T-helper 1 cell treated with Interleukin-12 subunit alpha and Interleukin-12 subunit beta and Interleukin-4 antibody, amounts not matched to agents 30 μg/mL and 1 μg/mL, for 36 hours (primary cell): ENCODE data around the gene COLGALT1.
"Not testable (repeated sequence)": the region's sequence is repeated elsewhere in the genome, so short reads cannot be mapped to it uniquely, and the experiment has no call there.

Experiments used
- H3K27ac Mint-ChIP-seq: one replicate; pipeline ENCODE4 v1.8.0; 2021; ENCODE audit warnings: mild to moderate bottlenecking, mixed read lengths
- H3K27me3 Mint-ChIP-seq: one replicate; pipeline ENCODE4 v1.8.0; 2021; ENCODE audit warnings: low read depth, mixed read lengths
- H3K36me3 Mint-ChIP-seq: one replicate; pipeline ENCODE4 v1.8.0; 2021; ENCODE audit warnings: low read depth, mixed read lengths
- H3K4me1 Mint-ChIP-seq: one replicate; pipeline ENCODE4 v1.8.0; 2021; ENCODE audit warnings: low read depth, mixed read lengths
- H3K4me3 Mint-ChIP-seq: one replicate; pipeline ENCODE4 v1.8.0; 2021; ENCODE audit warnings: mild to moderate bottlenecking, moderate library complexity, mixed read lengths
- H3K9me3 Mint-ChIP-seq: one replicate; pipeline ENCODE4 v1.8.0; 2021; ENCODE audit warnings: mixed read lengths

The COLGALT1 gene

DNA sequence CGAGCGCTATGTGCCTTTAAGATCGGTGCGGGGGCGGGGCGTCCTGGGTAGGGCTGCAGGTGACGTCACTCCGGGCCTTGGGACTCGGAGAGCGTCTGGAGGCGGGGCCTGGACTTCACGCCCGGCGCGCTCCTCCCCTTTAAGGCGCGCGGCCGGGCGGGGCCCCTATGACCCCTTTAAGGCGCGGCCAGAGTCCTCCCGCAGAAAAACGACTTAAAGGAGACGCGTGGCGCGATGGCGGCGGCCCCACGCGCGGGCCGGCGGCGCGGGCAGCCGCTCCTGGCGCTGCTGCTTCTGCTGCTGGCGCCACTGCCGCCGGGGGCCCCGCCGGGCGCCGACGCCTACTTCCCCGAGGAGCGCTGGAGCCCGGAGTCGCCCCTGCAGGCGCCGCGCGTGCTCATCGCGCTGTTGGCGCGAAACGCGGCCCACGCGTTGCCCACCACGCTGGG is at the start of gene COLGALT1:
TSS of gene COLGALT1 (plus strand) at position 170 of the 449 bp plus-strand sequence. CDS start at position 235, 65 bp downstream.
- peaks cover 15% of the 10 kb centered on the region for H3K4me1 Mint-ChIP-seq
- peak within 1 kb of the TSS; percentile 79 for H3K27ac Mint-ChIP-seq
- no peaks in the 10 kb centered on the region for H3K27me3 Mint-ChIP-seq
- no peaks in the 10 kb centered on the region for H3K9me3 Mint-ChIP-seq
- peaks cover 11% of the 10 kb centered on the region for H3K36me3 Mint-ChIP-seq
- peak within 1 kb of the TSS; percentile 84 for H3K4me3 Mint-ChIP-seq

DNA sequence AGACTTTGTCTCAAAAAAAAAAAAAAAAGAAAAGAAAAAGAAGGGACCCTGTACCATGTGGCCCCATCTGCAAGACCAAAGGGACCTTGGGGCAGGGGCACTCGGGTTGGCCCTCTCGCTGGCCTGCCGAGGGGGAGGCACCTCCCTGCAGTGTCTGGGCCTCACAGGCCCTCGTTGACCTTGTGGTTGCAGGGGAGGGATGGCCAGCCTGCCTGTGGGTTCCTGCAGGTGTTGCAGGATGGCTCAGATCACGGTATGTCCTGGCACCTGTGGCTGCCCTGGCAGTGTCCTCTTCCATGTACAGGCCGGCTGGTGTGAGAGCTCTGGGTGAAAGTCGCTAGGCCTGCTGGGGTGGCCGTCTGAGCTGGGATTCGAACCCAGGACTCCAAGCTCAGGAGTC is 48.7 kb upstream of the COLGALT1 start:
- no peaks in the 10 kb centered on the region for H3K9me3 Mint-ChIP-seq
- peaks cover 9% of the 10 kb centered on the region for H3K4me1 Mint-ChIP-seq
- peaks cover 6% of the 10 kb centered on the region for H3K36me3 Mint-ChIP-seq
- no peaks in the 10 kb centered on the region for H3K27me3 Mint-ChIP-seq
- H3K27ac Mint-ChIP-seq, result no peak overlapping the region
- no peak overlapping the region for H3K4me3 Mint-ChIP-seq

DNA sequence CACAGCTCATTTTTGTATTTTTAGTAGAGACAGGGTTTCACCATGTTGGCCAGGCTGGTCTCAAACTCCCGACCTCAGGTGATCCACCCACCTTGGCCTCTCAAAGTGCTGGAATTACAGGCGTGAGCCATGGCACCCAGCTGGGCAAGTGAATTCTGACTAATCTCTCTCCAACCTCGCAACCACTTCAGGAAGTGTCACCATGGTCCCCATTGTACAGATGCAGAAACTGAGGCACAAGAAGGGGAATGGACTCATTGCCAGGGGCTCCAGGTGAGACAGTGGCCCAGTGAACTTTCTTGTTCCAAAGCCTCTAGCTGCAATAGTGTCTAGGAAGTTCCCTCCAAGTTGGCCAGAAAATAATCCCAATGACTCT is 46.9 kb upstream of the COLGALT1 start:
- H3K27me3 Mint-ChIP-seq, H3K9me3 Mint-ChIP-seq, H3K4me3 Mint-ChIP-seq, H3K27ac Mint-ChIP-seq, H3K36me3 Mint-ChIP-seq: not testable (repeated sequence)
- peaks cover 16% of the 10 kb centered on the region for H3K4me1 Mint-ChIP-seq

DNA sequence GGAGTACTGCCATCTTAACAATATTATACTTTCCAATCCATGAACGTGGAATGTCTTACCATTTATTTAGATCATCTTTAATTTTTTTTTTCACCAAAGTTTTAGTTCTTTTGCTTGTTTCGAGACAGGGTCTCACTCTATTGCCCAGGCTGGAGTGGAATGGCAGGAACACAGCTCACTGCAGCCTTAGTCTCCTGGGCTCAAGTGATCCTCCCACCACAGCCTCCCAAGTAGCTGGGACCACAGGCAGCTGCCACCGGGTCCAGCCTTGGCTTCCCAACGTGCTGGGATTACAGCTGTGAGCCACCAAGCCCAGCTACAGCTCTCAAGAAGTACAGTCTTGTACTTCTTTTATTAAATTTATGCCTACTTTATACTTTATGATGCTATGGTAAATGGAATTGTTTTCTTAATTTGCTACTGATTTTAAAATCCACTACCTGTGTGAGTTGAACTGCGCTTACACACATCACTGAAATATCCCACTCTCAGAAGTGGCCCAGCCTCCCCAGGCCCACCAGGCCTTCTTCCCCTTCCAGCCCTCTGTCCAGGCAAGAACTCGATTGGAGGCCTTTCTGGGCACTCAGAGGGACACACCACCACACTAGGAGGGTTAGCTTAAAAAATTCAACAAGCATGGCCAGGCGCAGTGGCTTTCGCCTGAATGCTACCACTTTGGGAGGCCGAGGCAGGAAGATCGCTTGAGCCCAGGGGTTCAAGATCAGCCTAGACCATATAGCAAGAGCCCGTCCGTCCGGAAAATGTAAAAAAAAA is 45.0 kb upstream of the COLGALT1 start:
- Mint-ChIP-seq H3K4me3 (peak overlapping the region; percentile 100), H3K36me3 (peaks cover 8% of the 10 kb centered on the region), H3K9me3 (no peaks in the 10 kb centered on the region), H3K4me1 (peaks cover 18% of the 10 kb centered on the region), H3K27ac (peak overlapping the region; percentile 99), H3K27me3 (no peaks in the 10 kb centered on the region)

DNA sequence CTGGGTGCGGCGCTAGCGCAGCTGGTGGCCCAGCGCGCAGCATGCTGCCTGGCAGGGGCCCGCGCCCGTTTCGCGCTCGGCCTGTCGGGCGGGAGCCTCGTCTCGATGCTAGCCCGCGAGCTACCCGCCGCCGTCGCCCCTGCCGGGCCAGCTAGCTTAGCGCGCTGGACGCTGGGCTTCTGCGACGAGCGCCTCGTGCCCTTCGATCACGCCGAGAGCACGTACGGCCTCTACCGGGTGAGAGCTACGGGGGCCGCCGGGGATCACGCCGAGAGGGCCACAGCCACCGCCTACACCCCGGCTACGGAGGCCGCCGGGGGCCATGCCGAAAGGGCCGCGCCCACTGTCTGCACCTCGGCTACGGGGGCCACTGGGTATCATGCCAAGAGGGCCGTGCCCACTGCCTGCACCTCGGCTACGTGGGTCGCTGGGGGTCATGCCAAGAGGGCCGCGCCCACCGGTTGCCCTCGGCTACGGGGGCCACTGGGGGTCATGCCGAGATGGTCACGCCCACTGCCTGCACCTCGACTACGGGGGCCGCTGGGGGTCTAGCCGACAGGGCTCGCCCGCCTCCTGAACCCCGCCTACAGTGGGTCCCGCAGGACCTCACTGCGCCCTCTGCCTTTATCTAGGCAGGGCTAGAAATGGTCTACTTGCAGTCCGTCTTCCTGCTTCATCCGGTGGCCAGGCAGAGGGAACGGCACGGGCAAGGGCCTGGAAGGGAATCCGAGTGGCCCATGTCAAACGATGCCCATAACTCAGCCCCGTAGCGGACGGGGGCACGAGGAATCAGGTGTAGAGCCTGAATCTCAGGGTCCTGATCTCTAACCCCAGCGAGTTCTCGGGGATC is 43.5 kb upstream of the COLGALT1 start:
- H3K4me3 Mint-ChIP-seq, result peak overlapping the region; percentile 86
- H3K27me3 Mint-ChIP-seq, result no peaks in the 10 kb centered on the region
- H3K36me3 Mint-ChIP-seq, result peaks cover 12% of the 10 kb centered on the region
- peaks cover under 1% of the 10 kb centered on the region for H3K9me3 Mint-ChIP-seq
- H3K27ac Mint-ChIP-seq, result peak overlapping the region; percentile 99
- peaks cover 18% of the 10 kb centered on the region for H3K4me1 Mint-ChIP-seq

DNA sequence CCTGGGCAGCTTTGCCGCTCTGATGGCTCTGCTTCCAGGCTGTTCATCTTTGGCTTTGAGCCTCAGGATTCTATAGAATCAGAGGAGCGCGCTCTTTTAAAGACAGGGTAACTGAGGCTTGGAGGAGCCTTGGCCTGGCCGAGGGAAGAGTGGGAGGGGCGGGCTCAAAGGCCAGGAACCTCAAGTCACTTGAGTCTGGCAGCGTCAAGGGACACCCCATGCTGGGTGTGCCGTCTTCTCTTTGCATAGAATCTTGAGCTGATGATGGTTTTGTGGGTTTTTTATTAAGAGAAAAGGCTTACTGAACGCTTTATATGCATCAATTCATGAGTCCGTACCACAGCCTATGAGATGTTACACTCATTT is 42.9 kb upstream of the COLGALT1 start:
- Mint-ChIP-seq H3K9me3 (peaks cover 6% of the 10 kb centered on the region), H3K27me3 (no peaks in the 10 kb centered on the region), H3K36me3 (peaks cover 18% of the 10 kb centered on the region), H3K4me1 (peaks cover 18% of the 10 kb centered on the region), H3K4me3 (peak overlapping the region; percentile 86), H3K27ac (peak overlapping the region; percentile 59)

DNA sequence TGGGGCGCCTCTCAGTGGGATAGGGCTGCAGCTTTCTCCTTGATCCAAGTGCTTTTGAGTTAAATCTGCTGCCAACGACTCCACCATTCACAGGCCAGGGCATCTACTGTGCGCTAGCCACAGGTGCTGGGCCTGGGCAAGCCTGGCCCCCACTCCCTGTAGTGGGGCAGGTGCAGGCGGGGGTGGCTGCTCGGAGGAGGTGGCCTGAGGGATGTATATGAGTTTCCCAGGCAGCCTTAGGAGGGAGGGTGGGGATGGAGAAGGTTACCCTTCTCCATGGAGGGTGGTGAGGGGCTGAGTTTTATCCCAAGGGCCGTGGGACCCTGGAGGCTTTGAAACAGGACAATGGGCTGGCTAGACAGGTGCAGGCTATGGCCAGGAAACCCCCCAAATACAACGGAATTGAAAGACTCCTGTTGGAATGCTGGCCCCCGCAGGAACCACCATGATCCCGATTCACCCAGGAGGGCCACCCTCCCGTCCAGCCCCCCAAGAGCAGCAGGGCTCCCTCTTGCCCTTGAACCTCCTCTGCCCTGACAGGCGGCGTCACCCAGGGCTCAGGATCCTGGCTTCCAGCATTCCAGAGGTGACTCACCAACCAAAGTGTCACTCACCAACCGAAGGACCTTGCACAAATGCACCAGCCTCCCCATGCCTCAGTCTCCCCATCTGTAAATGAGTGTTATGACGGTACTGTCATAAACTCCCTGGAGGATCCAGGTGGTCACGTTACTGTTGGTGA is 39.9 kb upstream of the COLGALT1 start:
- peaks cover 12% of the 10 kb centered on the region for H3K9me3 Mint-ChIP-seq
- H3K27me3 Mint-ChIP-seq, result no peaks in the 10 kb centered on the region
- H3K27ac Mint-ChIP-seq, result no peak overlapping the region
- H3K36me3 Mint-ChIP-seq, result peaks cover 21% of the 10 kb centered on the region
- H3K4me1 Mint-ChIP-seq, result peaks cover 14% of the 10 kb centered on the region
- H3K4me3 Mint-ChIP-seq, result no peak overlapping the region

DNA sequence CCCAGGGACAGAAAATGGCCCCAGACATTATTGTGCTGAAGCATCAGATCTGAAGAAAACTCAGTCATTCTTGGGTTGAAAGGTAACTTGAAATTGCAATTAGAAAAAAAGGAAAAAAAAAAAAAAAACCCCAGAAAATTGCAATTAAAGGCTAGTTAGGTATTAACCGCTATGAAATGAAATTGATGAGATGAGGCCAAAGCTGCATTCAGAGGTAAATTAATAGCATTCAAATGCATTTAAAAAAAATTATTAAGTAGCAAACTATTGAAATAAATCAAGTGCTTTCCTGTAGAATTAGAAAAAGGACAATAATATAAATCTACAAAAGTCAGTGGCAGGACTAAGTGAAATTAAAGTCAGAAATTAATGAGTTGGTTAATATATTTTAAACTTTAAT is 37.6 kb upstream of the COLGALT1 start:
- H3K36me3 Mint-ChIP-seq, result peaks cover 19% of the 10 kb centered on the region
- H3K27me3 Mint-ChIP-seq, result no peaks in the 10 kb centered on the region
- peaks cover 5% of the 10 kb centered on the region for H3K4me1 Mint-ChIP-seq
- no peak overlapping the region for H3K27ac Mint-ChIP-seq
- H3K4me3 Mint-ChIP-seq, result no peak overlapping the region
- H3K9me3 Mint-ChIP-seq, result peaks cover 12% of the 10 kb centered on the region

DNA sequence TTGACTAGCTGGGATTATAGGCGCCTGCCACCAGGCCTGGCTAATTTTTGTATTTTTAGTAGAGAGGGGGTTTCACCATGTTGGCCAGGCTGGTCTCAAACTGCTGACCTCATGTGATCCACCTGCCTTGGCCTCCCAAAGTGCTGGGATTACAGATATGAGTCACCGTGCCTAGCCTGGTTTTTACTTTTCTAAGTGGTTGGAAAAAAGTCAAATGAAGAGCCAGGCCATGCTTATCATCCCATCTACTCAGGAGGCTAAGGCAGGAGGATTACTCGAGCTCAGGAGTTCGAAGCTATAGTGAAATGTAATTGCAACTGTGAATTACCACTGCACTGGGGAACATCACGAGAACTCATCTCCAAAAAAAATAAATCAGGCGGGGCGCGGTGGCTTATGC is 36.8 kb upstream of the COLGALT1 start:
- H3K36me3 Mint-ChIP-seq, result peaks cover 19% of the 10 kb centered on the region
- H3K9me3 Mint-ChIP-seq, result peaks cover 12% of the 10 kb centered on the region
- not testable (repeated sequence) for H3K27ac Mint-ChIP-seq, H3K4me3 Mint-ChIP-seq, H3K27me3 Mint-ChIP-seq
- peaks cover 10% of the 10 kb centered on the region for H3K4me1 Mint-ChIP-seq

DNA sequence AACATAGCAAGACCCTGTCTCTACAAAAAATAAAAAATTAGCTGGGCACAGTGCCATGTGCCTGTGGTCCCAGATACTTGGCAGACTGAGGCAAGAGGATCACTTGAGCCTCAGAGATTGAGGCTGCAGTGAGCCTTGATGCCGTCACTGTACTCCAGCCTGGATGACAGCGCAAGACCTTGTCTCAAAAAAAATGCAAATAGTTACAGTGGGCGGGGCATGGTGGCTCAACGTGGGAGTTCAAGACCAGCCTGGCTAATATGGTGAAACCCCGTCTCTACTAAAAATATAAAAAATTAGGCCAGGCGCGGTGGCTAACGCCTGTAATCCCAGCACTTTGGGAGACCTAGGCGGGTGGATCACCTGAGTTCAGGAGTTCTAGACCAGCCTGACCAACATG is 35.5 kb upstream of the COLGALT1 start:
- H3K27me3 Mint-ChIP-seq, result peaks cover 3% of the 10 kb centered on the region
- peaks cover 16% of the 10 kb centered on the region for H3K4me1 Mint-ChIP-seq
- peaks cover 17% of the 10 kb centered on the region for H3K36me3 Mint-ChIP-seq
- no peak overlapping the region for H3K27ac Mint-ChIP-seq
- H3K4me3 Mint-ChIP-seq, result no peak overlapping the region
- H3K9me3 Mint-ChIP-seq, result peaks cover 17% of the 10 kb centered on the region

DNA sequence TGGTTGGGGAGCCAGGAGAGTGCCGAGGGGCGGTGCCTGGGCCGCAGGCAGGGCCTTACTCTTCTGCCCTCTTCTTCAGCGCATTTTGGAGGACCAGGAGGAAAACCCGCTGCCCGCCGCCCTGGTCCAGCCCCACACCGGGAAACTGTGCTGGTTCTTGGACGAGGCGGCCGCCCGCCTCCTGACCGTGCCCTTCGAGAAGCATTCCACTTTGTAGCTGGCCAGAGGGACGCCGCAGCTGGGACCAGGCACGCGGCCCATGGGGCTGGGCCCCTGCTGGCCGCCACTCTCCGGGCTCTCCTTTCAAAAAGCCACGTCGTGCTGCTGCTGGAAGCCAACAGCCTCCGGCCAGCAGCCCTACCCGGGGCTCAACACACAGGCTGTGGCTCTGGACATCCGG is 34.6 kb upstream of the COLGALT1 start:
- Mint-ChIP-seq H3K27me3 (peaks cover 3% of the 10 kb centered on the region), H3K4me1 (peaks cover 16% of the 10 kb centered on the region), H3K36me3 (peaks cover 16% of the 10 kb centered on the region), H3K27ac (no peak overlapping the region), H3K9me3 (peaks cover 17% of the 10 kb centered on the region), H3K4me3 (no peak overlapping the region)

DNA sequence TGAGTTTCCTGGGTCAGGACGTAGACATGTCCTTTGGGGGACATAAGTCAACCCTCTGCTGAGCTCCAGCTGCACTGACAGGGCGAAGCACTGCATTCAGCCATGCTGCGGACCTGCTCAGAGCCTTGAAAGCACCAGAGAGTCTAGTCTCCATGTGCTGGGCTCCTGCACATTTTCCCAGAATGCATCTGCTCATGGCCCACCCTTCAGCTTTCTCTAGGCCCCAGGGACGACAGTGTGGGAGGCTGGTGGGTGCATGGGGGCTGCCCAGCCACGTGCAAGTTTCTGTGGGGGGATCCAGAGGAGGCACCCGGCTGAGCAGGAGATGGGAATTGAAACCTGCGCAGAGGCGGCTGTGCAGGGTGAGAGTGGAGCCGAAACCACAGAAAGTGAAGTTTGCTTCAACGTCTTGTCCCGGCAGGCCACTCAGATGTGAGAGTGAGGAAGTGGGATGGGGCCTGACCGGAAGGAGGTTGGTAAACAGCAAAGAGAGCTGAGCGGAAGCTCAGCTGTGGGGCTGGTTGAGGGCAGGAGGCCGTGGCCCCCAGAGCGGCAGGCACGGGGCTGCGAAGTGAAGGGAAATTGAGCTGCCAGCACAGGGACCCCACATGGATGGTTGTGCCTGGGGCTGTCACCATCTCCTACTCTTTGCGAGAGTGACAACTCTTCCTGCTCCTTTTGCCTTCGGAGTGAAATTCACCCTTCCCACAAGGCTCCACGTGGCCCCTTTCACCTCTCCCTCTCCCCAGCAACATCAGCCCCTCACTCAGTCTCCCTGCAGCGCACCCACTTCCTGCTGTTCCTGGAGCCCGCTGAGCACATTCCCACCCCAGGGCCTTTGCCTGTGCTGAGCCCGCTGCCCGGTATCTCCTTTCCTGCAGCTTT is 32.2 kb upstream of the COLGALT1 start:
- H3K9me3 Mint-ChIP-seq, result peaks cover 5% of the 10 kb centered on the region
- peak overlapping the region; percentile 52 for H3K4me3 Mint-ChIP-seq
- peak overlapping the region; percentile 58 for H3K27ac Mint-ChIP-seq
- H3K36me3 Mint-ChIP-seq, result peaks cover 4% of the 10 kb centered on the region
- peaks cover 3% of the 10 kb centered on the region for H3K27me3 Mint-ChIP-seq
- peaks cover 16% of the 10 kb centered on the region for H3K4me1 Mint-ChIP-seq

DNA sequence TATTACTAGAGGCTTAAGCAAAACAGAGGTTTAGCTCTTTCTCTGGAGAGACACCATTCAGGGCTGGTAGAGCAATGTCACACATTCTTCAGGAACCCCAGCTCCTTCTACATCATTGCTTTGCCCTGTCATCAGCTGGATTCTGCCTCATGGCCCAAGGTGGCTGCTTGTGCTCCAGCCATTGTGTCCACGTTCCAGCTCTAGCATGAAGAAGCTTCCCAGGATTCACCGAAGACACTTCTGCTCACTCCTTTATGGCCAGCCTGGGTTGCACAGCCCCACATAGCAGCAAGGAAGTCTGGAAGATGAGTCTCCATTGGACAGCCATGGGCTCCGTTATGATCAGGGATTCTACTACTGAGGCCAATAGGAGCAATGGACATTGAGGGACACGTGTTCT is 30.8 kb upstream of the COLGALT1 start:
- Mint-ChIP-seq H3K36me3 (peaks cover 4% of the 10 kb centered on the region), H3K27ac (no peak overlapping the region), H3K9me3 (peaks cover 12% of the 10 kb centered on the region), H3K4me1 (peaks cover 16% of the 10 kb centered on the region), H3K27me3 (peaks cover 11% of the 10 kb centered on the region), H3K4me3 (no peak overlapping the region)

DNA sequence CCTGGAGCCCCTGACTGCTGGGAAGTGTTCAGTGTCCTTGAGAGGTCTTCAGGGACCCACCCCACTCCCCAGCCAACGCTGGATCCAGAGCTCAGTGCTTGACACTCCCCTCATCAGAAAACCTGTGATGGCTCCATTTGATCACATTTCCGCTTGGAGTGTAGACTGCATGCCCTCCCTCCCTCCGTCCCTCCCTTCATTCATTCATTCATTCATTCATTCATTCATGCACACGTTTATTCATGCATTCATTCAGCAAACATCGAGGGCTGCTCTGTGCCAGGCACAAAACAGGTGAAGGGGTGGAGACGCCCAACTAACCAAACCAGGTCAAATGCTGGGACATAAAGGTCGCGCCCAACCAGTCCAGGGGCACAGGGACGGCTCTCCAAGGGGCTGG is 30.3 kb upstream of the COLGALT1 start:
- H3K27ac Mint-ChIP-seq, result no peak overlapping the region
- H3K4me1 Mint-ChIP-seq, result peaks cover 16% of the 10 kb centered on the region
- peaks cover 2% of the 10 kb centered on the region for H3K36me3 Mint-ChIP-seq
- H3K4me3 Mint-ChIP-seq, result no peak overlapping the region
- H3K27me3 Mint-ChIP-seq, result peaks cover 11% of the 10 kb centered on the region
- H3K9me3 Mint-ChIP-seq, result peaks cover 12% of the 10 kb centered on the region
